SK-N-SH treated with all-trans-retinoic acid at 6 μM for 48 hours (cell line): Measurements from ENCODE around the gene IQCC.

Source experiments
- ATAC-seq: fragments of 200-7000 bp; cut with Tn5 transposase; 3 replicates; pipeline ENCODE4 v1.9.1; 2020; ENCODE audit warnings: mild to moderate bottlenecking, moderate library complexity
- ARNTL ChIP-seq: fragments of 450-650 bp; formaldehyde crosslinking; IDR thresholded peaks from 2 replicates; pipeline ENCODE4 v1.5.0; 2020; ENCODE audit warnings: low read depth, mild to moderate bottlenecking, moderate library complexity, borderline replicate concordance
- BACH2 ChIP-seq: fragments of 250-450 bp; sonication (Bioruptor Pico); IDR thresholded peaks from 2 replicates; pipeline ENCODE4 v1.9.0; 2021; ENCODE audit warnings: mild to moderate bottlenecking, borderline replicate concordance
- CSDC2 ChIP-seq: fragments of 250-450 bp; sonication (Bioruptor Pico); IDR thresholded peaks from 2 replicates; pipeline ENCODE4 v1.5.0; 2020; ENCODE audit warnings: mild to moderate bottlenecking, moderate library complexity
- ESRRG ChIP-seq: fragments of 250-450 bp; sonication (Bioruptor Pico); IDR thresholded peaks from 2 replicates; pipeline ENCODE4 v1.6.1; 2021; ENCODE audit warnings: mild to moderate bottlenecking
- GLIS3 ChIP-seq: fragments of 250-450 bp; sonication (Bioruptor Pico); IDR thresholded peaks from 2 replicates; pipeline ENCODE4 v1.5.0; 2020; ENCODE audit warnings: mild to moderate bottlenecking, moderate library complexity
- ISL1 ChIP-seq: fragments of 250-450 bp; sonication (Bioruptor Pico); IDR thresholded peaks from 2 replicates; pipeline ENCODE4 v2.1.2; 2022; ENCODE audit warnings: mild to moderate bottlenecking, moderate library complexity
- OSR1 ChIP-seq: fragments of 250-450 bp; sonication (Bioruptor Pico); IDR thresholded peaks from 2 replicates; pipeline ENCODE4 v1.8.0; 2022; ENCODE audit warnings: moderate library complexity, mild to moderate bottlenecking, inconsistent platforms
- PPARA ChIP-seq: fragments of 250-450 bp; sonication (Bioruptor Pico); IDR thresholded peaks from 2 replicates; pipeline ENCODE4 v1.5.0; 2020; ENCODE audit warnings: mild to moderate bottlenecking, borderline replicate concordance
- RARB ChIP-seq: fragments of 250-450 bp; sonication (Bioruptor Pico); IDR thresholded peaks from 2 replicates; pipeline ENCODE4 v1.8.0; 2021; ENCODE audit warnings: mild to moderate bottlenecking, moderate library complexity
- SNAI2 ChIP-seq: fragments of 250-450 bp; sonication (Bioruptor Pico); IDR thresholded peaks from 2 replicates; pipeline ENCODE4 v1.5.0; 2020; ENCODE audit warnings: mild to moderate bottlenecking, moderate library complexity
- TOX ChIP-seq: fragments of 250-450 bp; sonication (Bioruptor Pico); IDR thresholded peaks from 2 replicates; pipeline ENCODE4 v1.8.0; 2021; ENCODE audit warnings: mild to moderate bottlenecking, moderate library complexity, borderline replicate concordance
- ZC3H10 ChIP-seq: fragments of 250-450 bp; sonication (Bioruptor Pico); IDR thresholded peaks from 2 replicates; pipeline ENCODE4 v1.5.1; 2021; ENCODE audit warnings: mild to moderate bottlenecking, moderate library complexity
- ZFP3 ChIP-seq: fragments of 250-450 bp; sonication (Bioruptor Pico); IDR thresholded peaks from 2 replicates; pipeline ENCODE4 v1.5.0; 2020; ENCODE audit warnings: mild to moderate bottlenecking, moderate library complexity
- ZFP30 ChIP-seq: fragments of 450-650 bp; formaldehyde crosslinking; IDR thresholded peaks from 2 replicates; pipeline ENCODE4 v1.5.0; 2022; ENCODE audit warnings: mild to moderate bottlenecking, moderate library complexity
- ZNF565 ChIP-seq: fragments of 450-650 bp; formaldehyde crosslinking; conservative IDR thresholded peaks from 2 replicates; pipeline ENCODE4 v1.5.0; 2020; ENCODE audit warnings: low read depth, mild to moderate bottlenecking, moderate library complexity
- ZNF70 ChIP-seq: fragments of 450-650 bp; formaldehyde crosslinking; IDR thresholded peaks from 2 replicates; pipeline ENCODE4 v1.5.0; 2020; ENCODE audit warnings: mild to moderate bottlenecking, moderate library complexity
- ZNF8 ChIP-seq: fragments of 450-650 bp; formaldehyde crosslinking; IDR thresholded peaks from 2 replicates; pipeline ENCODE4 v1.5.0; 2020; ENCODE audit warnings: mild to moderate bottlenecking, moderate library complexity
- TF ChIP-seq, protein P1 (sequence below): fragments of 250-450 bp; sonication (Bioruptor Pico); IDR thresholded peaks from 2 replicates; pipeline ENCODE4 v1.5.0; 2020; ENCODE audit warnings: mild to moderate bottlenecking, moderate library complexity
- TF ChIP-seq, protein P2 (sequence below): fragments of 250-450 bp; sonication (Bioruptor Pico); IDR thresholded peaks from 2 replicates; pipeline ENCODE4 v1.8.0; 2020; ENCODE audit warnings: mild to moderate bottlenecking, moderate library complexity, borderline replicate concordance
- TF ChIP-seq, protein P3 (sequence below): fragments of 250-450 bp; sonication (Bioruptor Pico); IDR thresholded peaks from 2 replicates; pipeline ENCODE4 v1.5.1; 2020; ENCODE audit warnings: low read depth, mild to moderate bottlenecking, moderate library complexity

The IQCC gene

DNA sequence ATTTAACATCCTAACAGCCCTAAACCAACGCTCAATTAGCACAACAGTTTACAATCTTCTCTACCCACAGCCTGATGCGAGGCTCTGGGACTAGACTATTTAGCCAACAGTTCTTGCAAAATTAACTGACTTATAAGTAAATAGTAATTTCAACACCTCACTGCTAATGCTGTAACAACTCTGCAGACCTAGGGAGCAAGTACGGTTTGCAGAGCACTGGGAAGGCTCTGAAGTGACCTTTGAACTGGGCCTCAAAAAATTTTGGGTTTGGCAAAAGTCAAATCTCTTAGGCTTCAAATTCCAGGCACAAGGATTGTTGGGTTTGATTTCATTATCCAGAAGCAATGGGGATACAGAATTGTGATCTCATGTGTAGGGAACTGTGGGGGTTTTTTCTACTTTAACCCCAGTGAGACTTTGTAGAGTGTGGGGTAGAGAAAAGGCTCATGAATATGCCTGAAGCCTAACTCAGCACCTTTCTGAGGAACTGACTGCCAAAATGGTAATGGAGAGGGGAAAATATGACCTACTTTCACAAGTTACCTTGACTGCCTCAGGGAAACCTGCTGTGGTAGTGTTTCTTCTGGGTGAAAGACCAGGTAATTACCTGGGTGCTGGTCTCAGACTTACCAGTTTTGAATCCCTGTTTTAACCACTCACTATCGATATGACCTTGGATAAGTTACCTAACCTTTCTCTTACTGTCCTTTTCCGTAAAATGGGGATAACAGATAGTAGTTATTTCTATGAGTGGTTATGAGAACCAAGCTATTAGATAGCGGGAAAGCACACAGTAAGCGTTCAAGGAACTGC lies 26.9 kb upstream of the IQCC start:
- ATAC-seq, result no peak

DNA sequence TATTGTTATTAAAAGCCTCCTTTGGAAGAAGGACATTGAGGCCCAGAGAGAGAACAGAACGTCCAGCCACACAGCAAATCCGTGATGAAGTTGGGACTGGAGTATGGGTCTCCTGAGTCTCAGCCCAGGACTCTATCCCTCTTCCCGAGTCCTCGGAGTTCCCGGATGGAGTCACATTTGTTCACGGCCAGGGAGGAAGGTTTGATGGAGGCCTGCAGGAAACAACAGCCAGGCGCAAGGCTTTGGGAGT lies 26.4 kb upstream of the IQCC start:
- ATAC-seq, result peak; percentile 6; the same call in 2 of the 3 replicates

More for the DNA sequence above, 26.9 kb upstream of the IQCC start:
- TF ChIP-seq RARB, result no peak
- TF ChIP-seq ISL1 (CRISPR knock-in tag), result no peak
- TF ChIP-seq, protein P1, sequence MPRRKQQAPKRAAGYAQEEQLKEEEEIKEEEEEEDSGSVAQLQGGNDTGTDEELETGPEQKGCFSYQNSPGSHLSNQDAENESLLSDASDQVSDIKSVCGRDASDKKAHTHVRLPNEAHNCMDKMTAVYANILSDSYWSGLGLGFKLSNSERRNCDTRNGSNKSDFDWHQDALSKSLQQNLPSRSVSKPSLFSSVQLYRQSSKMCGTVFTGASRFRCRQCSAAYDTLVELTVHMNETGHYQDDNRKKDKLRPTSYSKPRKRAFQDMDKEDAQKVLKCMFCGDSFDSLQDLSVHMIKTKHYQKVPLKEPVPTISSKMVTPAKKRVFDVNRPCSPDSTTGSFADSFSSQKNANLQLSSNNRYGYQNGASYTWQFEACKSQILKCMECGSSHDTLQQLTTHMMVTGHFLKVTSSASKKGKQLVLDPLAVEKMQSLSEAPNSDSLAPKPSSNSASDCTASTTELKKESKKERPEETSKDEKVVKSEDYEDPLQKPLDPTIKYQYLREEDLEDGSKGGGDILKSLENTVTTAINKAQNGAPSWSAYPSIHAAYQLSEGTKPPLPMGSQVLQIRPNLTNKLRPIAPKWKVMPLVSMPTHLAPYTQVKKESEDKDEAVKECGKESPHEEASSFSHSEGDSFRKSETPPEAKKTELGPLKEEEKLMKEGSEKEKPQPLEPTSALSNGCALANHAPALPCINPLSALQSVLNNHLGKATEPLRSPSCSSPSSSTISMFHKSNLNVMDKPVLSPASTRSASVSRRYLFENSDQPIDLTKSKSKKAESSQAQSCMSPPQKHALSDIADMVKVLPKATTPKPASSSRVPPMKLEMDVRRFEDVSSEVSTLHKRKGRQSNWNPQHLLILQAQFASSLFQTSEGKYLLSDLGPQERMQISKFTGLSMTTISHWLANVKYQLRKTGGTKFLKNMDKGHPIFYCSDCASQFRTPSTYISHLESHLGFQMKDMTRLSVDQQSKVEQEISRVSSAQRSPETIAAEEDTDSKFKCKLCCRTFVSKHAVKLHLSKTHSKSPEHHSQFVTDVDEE (CRISPR knock-in tag), result no peak
- TF ChIP-seq ZC3H10, result no peak

DNA sequence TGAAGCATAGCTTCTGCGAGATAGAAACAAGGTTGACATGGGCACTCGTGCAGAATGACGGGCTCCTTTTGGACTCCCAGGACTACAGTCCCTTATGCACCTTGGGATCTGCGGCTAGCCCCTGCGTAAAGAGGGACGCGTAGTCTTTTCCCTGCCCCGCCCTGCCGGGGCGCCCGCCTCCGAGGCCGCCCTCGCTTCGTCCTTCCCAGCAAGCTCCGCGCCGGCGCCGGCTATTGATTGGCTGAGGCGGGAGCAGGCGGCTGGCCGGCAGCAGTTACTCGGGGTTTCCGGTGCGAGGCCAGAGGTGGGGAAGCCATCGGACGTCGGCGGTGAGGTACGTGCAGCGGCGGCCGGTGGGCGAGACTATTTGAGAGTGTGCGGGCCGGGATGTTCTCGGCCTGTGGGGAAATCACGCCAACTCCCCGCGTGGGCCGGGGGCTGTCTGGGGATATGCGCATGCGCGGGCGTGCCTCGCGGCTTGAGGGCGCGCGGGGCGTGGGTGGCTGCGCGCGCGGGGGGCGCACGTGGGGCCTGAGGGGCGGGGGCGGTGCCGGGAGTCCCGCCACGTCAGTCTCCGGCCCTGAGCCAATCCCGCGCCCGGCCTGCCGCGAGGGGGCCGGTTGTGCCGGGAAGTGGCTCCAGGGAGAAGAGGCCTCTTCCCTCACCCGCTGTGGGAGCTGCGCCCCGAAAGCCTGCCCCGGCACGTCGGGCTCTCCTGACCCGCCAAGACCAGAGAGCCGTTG lies 25.9 kb upstream of the IQCC start, which contains the start of gene TXLNA:
Gene TXLNA (plus strand): TSS at position 233 of the 743 bp plus-strand sequence. CDS start 671 bp downstream, outside the sequence.
- TF ChIP-seq RARB, result 0 out of 2 replicates have a peak, but pooled peaks have one; percentile 37
- no peak for TF ChIP-seq ZC3H10
- TF ChIP-seq, protein P1 (CRISPR knock-in tag), result peak; percentile 78
- no peak; the same call in 1 of the 2 replicates for TF ChIP-seq ZNF8 (CRISPR knock-in tag)
- no peak for TF ChIP-seq ARNTL
- 0 out of 2 replicates have a peak, but pooled peaks have one; percentile 61 for TF ChIP-seq SNAI2 (CRISPR knock-in tag)
- TF ChIP-seq TOX (CRISPR knock-in tag), result no peak
- peak; percentile 65; the same call in 1 of the 2 replicates for TF ChIP-seq ZFP3
- TF ChIP-seq GLIS3 (CRISPR knock-in tag), result no peak
- peak; percentile 27; the same call in 1 of the 2 replicates for TF ChIP-seq ISL1 (CRISPR knock-in tag)
- ATAC-seq, result peak; percentile 90

More for the DNA sequence above, 26.4 kb upstream of the IQCC start:
- TF ChIP-seq ARNTL (no peak), OSR1 (CRISPR knock-in tag) (no peak), ESRRG (CRISPR knock-in tag) (no peak), ZNF70 (no peak)

DNA sequence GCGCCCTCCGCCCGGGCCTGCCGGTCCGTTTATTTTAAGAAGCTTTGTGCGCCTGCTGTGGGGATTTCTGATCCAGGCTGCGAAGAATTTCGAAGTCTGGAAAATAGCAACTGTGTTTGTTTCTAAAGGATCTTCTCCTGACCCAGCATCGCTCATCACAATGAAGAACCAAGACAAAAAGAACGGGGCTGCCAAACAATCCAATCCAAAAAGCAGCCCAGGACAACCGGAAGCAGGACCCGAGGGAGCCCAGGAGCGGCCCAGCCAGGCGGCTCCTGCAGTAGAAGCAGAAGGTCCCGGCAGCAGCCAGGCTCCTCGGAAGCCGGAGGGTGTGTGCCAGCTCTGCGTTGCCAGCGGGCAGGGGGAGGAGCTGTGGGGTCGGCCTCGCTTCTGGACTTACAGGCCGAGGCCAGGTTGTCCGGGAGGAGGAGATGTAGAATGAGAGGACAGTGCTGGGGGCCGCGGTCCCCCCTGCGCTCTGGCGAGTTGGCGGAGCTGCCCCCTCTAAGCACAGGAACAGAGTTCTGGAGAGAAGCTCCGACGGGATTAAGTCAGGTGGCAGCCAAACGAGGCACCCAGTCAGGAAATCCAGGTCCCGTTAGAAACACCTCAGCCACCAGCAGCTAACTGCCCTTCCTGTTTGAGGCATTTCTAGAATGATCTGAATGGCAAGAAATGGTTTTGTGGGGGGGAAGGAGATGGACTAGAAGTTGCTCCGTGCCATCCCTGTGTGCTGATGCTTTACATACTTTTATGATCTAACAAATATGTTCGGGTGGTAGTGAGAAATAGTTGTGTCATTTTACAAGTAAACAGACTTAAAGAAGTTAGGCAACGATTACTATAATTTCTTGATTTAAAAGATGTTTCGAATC lies 25.0 kb upstream of the IQCC start:
- ATAC-seq, result peak; percentile 65
- TF ChIP-seq RARB (no peak), ZNF8 (CRISPR knock-in tag) (no peak), GLIS3 (CRISPR knock-in tag) (no peak), PPARA (no peak), ZNF70 (no peak), ZFP3 (no peak), ZC3H10 (no peak), CSDC2 (CRISPR knock-in tag) (no peak), TOX (CRISPR knock-in tag) (no peak), ZFP30 (CRISPR knock-in tag) (no peak), ZNF565 (no peak), ESRRG (CRISPR knock-in tag) (no peak), SNAI2 (CRISPR knock-in tag) (no peak), ISL1 (CRISPR knock-in tag) (no peak), ARNTL (no peak), OSR1 (CRISPR knock-in tag) (no peak), BACH2 (CRISPR knock-in tag) (no peak)
- TF ChIP-seq, protein P2, sequence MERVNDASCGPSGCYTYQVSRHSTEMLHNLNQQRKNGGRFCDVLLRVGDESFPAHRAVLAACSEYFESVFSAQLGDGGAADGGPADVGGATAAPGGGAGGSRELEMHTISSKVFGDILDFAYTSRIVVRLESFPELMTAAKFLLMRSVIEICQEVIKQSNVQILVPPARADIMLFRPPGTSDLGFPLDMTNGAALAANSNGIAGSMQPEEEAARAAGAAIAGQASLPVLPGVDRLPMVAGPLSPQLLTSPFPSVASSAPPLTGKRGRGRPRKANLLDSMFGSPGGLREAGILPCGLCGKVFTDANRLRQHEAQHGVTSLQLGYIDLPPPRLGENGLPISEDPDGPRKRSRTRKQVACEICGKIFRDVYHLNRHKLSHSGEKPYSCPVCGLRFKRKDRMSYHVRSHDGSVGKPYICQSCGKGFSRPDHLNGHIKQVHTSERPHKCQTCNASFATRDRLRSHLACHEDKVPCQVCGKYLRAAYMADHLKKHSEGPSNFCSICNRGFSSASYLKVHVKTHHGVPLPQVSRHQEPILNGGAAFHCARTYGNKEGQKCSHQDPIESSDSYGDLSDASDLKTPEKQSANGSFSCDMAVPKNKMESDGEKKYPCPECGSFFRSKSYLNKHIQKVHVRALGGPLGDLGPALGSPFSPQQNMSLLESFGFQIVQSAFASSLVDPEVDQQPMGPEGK (CRISPR knock-in tag), result no peak
- TF ChIP-seq, protein P1 (CRISPR knock-in tag), result no peak
- TF ChIP-seq, protein P3, sequence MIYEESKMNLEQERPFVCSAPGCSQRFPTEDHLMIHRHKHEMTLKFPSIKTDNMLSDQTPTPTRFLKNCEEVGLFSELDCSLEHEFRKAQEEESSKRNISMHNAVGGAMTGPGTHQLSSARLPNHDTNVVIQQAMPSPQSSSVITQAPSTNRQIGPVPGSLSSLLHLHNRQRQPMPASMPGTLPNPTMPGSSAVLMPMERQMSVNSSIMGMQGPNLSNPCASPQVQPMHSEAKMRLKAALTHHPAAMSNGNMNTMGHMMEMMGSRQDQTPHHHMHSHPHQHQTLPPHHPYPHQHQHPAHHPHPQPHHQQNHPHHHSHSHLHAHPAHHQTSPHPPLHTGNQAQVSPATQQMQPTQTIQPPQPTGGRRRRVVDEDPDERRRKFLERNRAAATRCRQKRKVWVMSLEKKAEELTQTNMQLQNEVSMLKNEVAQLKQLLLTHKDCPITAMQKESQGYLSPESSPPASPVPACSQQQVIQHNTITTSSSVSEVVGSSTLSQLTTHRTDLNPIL (CRISPR knock-in tag), result no peak
